Heart left ventricle (tissue), 16 donors: ENCODE measurements around the gene RBSN. TPM values are rescaled to one million over a fixed set of nuclear protein-coding genes. Genes with fewer than 3 reads are reported as not detected.

Experiments used
- ATAC-seq, 4 donors: fragments of 200-7000 bp; cut with Tn5 transposase; one replicate each; pipeline ENCODE4 v1.9.1; 2020 to 2022; ENCODE audit warnings: moderate library complexity in 4 of 4, mild to moderate bottlenecking in 3 of 4, moderate number of reproducible peaks in 1 of 4
- DNase-seq, 5 donors: peaks; one replicate each; pipeline ENCODE4 v3.0.0-alpha.2; 2020
- H3K27ac ChIP-seq, 12 donors: fragments of 200-600 bp; sonication (generic) in 4 of 12; one replicate each; pipeline versions ENCODE4 v1.5.0 to v1.8.0; 2016 to 2022; ENCODE audit warnings: mild to moderate bottlenecking in 2 of 12
- H3K27me3 ChIP-seq, 9 donors: fragments of 200-600 bp; sonication (generic) in 2 of 9; one replicate each; pipeline versions ENCODE4 v1.5.1 to v1.8.0; 2016 to 2022; ENCODE audit warnings: mild to moderate bottlenecking in 3 of 9
- H3K36me3 ChIP-seq, 9 donors: fragments of 200-600 bp; sonication (generic) in 2 of 9; one replicate each; pipeline versions ENCODE4 v1.5.0 to v1.8.0; 2018 to 2022; ENCODE audit warnings: mild to moderate bottlenecking in 2 of 9
- H3K4me1 ChIP-seq, 12 donors: fragments of 200-600 bp; sonication (generic) in 4 of 12; one replicate each; pipeline versions ENCODE4 v1.5.0 to v1.8.0; 2016 to 2022; ENCODE audit warnings: mild to moderate bottlenecking in 3 of 12
- H3K4me3 ChIP-seq, 12 donors: fragments of 200-600 bp; sonication (generic) in 4 of 12; one replicate each; pipeline versions ENCODE4 v1.5.0 to v1.8.0; 2017 to 2022; ENCODE audit warnings: mild to moderate bottlenecking in 9 of 12, moderate library complexity in 4 of 12
- H3K9me3 ChIP-seq, 12 donors: fragments of 200-600 bp; sonication (generic) in 4 of 12; one replicate each; pipeline versions ENCODE4 v1.5.0 to v1.8.0; 2016 to 2022; ENCODE audit warnings: mild to moderate bottlenecking in 1 of 12
- POLR2A ChIP-seq, 2 donors: fragments of 450-650 bp; IDR thresholded peaks; one replicate each; pipeline ENCODE4 v1.6.1; 2017; ENCODE audit warnings: antibody characterized with exemption in 2 of 2, mild to moderate bottlenecking in 2 of 2, moderate library complexity in 2 of 2
- WGBS, 4 donors: extraction: QIAGEN DNeasy Blood & Tissue Kit in 2 of 4; methylation state at CpG; one replicate each; pipeline versions ENCODE4 v1.1.5 to v1.1.7; 2013 to 2018; 5-methylcytosine and 5-hydroxymethylcytosine counted together
- intact Hi-C, 10 donors: fragments of 100-400 bp; cut with DNase I; formaldehyde crosslinking; loops; one replicate each; pipeline versions ENCODE4 v1.11.1 to v1.14.2; 2022
- polyA plus RNA-seq, 2 donors: library from polyadenylated mRNA; stranded (reverse); fragments of 200-250 nt; gene quantifications; one replicate each; pipeline ENCODE4 v1.2.3, GENCODE V29; 2013
- total RNA-seq, 9 donors: library from RNA; depleted of rRNA in 2 of 9; stranded (reverse); fragments of >200 nt in 2 of 9; fragmentation: NEBNext Ultra II Directional in 3 of 9; extraction: Animal tissue kit (Norgen Biotek cat#: 25700) in 3 of 9; gene quantifications; one replicate each; pipeline versions ENCODE4 v1.1.0 to v1.2.4, GENCODE V29; 2016 to 2023
- TF ChIP-seq, protein P1 (sequence below), 12 donors: fragments of 200-600 bp; sonication (generic) in 4 of 12; IDR thresholded peaks; one replicate each; pipeline versions ENCODE4 v1.5.0 to v1.8.0; 2018 to 2022; ENCODE audit warnings: antibody characterized with exemption in 12 of 12, mild to moderate bottlenecking in 5 of 12
- donor health status: ischemic (EF 13 %, LVEDD 7.1; RV severe dilation, severe dysfunction).
- donor health status: healthy with polysubstance abuse.
- donor health status: DM: no; HTN: yes; CAD: no.
- donor health status: DM: no; HTN: no; CAD: no.
- donor health status: ischemic (EF 25% LVEDD 6.9; RV normal size, moderate dysfunction).
- donor health status: ischemic (EF 25% LVEDD 5.7; RV mildly dilated, moderate dysfunction).
- donor health status: healthy.
- donor health status: DM: yes; HTN: yes; CAD: no.
- donor health status: ischemic (EF 35%, LVEDD 5.7; RV mildly dilated, moderate dysfunction).
- donor health status: nonischemic (EF 11% LVEDD 7.7; RV severe dilation, severe dysfunction).
- donor health status: DM: yes; HTN: yes; CAD: no.
- donor health status: PGD.
- donor health status: ischemic (EF 29% LVEDD 5.4; RV normal size, mild dysfunction).
- donor health status: nonischemic (EF 23%, LVEDD 6.1; RV moderate dilation, normal function).

RBSN gene
- total and polyA plus RNA-seq, 11 donors, result 5.1 to 24.1 (median 20.4) TPM

GRCh38 chr3:15116032-15116669, 17.2 kb upstream of the RBSN start:
- Histone ChIP-seq H3K27ac (no peak overlapping the region), H3K4me3 (no peak overlapping the region), H3K9me3 (no peaks in the 10 kb centered on the region), H3K36me3 (no peaks in the 10 kb centered on the region), H3K4me1 (peaks cover 0 to 9% (median 0%) of the 10 kb centered on the region in 12 donors), H3K27me3 (peaks cover 0 to 18% (median 0%) of the 10 kb centered on the region in 9 donors)
- peak; percentile 63 to 77 (median 72) for ATAC-seq
- no peak for DNase-seq
- TF ChIP-seq POLR2A (IDR thresholded peaks at IDR 0.05), result no peak
- TF ChIP-seq, protein P1, sequence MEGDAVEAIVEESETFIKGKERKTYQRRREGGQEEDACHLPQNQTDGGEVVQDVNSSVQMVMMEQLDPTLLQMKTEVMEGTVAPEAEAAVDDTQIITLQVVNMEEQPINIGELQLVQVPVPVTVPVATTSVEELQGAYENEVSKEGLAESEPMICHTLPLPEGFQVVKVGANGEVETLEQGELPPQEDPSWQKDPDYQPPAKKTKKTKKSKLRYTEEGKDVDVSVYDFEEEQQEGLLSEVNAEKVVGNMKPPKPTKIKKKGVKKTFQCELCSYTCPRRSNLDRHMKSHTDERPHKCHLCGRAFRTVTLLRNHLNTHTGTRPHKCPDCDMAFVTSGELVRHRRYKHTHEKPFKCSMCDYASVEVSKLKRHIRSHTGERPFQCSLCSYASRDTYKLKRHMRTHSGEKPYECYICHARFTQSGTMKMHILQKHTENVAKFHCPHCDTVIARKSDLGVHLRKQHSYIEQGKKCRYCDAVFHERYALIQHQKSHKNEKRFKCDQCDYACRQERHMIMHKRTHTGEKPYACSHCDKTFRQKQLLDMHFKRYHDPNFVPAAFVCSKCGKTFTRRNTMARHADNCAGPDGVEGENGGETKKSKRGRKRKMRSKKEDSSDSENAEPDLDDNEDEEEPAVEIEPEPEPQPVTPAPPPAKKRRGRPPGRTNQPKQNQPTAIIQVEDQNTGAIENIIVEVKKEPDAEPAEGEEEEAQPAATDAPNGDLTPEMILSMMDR (IDR thresholded peaks at IDR 0.05), result no peak
- intact Hi-C loops, result loop anchor here in 3 of 10 donors (5.0 to 10.0 kb wide), 4 partner anchors 59 to 289 kb away; partner anchors contain the start of gene CAPN7 (in 2 of the 3)
- 69 to 88% (median 84%) methylated on average over 2 of the region's 2 CpGs for WGBS, 4 donors

GRCh38 chr3:15114466-15115358, 15.8 kb upstream of the RBSN start:
- TF ChIP-seq POLR2A (IDR thresholded peaks at IDR 0.05), result no peak
- TF ChIP-seq, protein P1 (IDR thresholded peaks at IDR 0.05), result no peak
- intact Hi-C loops, result loop anchor here in 4 of 10 donors (5.0 to 10.0 kb wide), 5 partner anchors 60 to 290 kb away; partner anchors contain the start of gene CAPN7 (in 2 of the 4)
- Histone ChIP-seq H3K9me3 (no peaks in the 10 kb centered on the region), H3K36me3 (no peaks in the 10 kb centered on the region), H3K4me3 (no peak overlapping the region), H3K4me1 (peaks cover 0 to 9% (median 0%) of the 10 kb centered on the region in 12 donors), H3K27ac (no peak overlapping the region), H3K27me3 (peaks cover 0 to 17% (median 0%) of the 10 kb centered on the region in 9 donors)
- DNase-seq (no peak), ATAC-seq (no peak)
- whole genome bisulfite sequencing, 4 donors, result 63 to 73% (median 66%) methylated on average over 10 of the region's 10 CpGs

DNA sequence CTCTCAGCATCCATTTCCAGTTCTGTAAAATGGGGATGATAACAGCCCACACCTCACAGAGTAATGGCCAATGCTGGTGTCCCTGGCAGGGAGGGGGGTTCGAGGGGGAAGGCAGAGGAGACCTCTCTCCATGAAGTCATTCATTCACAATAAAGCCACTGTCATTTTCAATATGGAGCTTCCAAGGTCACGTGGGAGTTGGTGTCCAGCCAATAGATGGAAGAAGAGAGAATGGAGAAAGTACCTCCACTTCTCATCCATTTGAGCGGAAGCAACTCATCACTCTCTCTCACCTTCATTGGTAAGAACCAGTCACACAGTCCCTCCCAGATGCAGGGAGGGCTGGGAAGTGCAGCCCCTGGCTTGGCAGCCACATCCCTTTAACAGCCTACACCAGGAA, 14.9 kb upstream of the RBSN start:
- H3K9me3 ChIP-seq, result no peaks in the 10 kb centered on the region
- peaks cover 0 to 10% (median 0%) of the 10 kb centered on the region in 9 donors for H3K27me3 ChIP-seq
- no peak overlapping the region for H3K4me3 ChIP-seq
- WGBS, 4 donors, result 74 to 81% (median 79%) methylated on average over 3 of the region's 3 CpGs
- ATAC-seq, result no peak
- no peak for DNase-seq
- H3K27ac ChIP-seq, result no peak overlapping the region
- H3K4me1 ChIP-seq, result peaks cover 0 to 9% (median 0%) of the 10 kb centered on the region in 12 donors
- no peak for TF ChIP-seq POLR2A (IDR thresholded peaks at IDR 0.05)
- TF ChIP-seq, protein P1 (IDR thresholded peaks at IDR 0.05), result no peak
- intact Hi-C loops, result loop anchor here in 4 of 10 donors (5.0 to 10.0 kb wide), 4 partner anchors 61 to 291 kb away; partner anchors contain the start of gene CAPN7 (in 1 of the 4)
- no peaks in the 10 kb centered on the region for H3K36me3 ChIP-seq

GRCh38 chr3:15113471-15113870, 14.5 kb upstream of the RBSN start:
- H3K4me1 ChIP-seq, result peaks cover 0 to 6% (median 0%) of the 10 kb centered on the region in 12 donors
- TF ChIP-seq POLR2A (IDR thresholded peaks at IDR 0.05), result no peak
- TF ChIP-seq, protein P1 (IDR thresholded peaks at IDR 0.05), result no peak
- H3K27ac ChIP-seq, result no peak overlapping the region
- H3K27me3 ChIP-seq, result peaks cover 0 to 7% (median 0%) of the 10 kb centered on the region in 9 donors
- no peaks in the 10 kb centered on the region for H3K9me3 ChIP-seq
- no peaks in the 10 kb centered on the region for H3K36me3 ChIP-seq
- DNase-seq (no peak), ATAC-seq (no peak)
- H3K4me3 ChIP-seq, result no peak overlapping the region
- WGBS, 4 donors, result 58 to 72% (median 67%) methylated on average over 6 of the region's 6 CpGs
- intact Hi-C loops, result loop anchor here in 4 of 10 donors (5.0 to 10.0 kb wide), 4 partner anchors 61 to 291 kb away; partner anchors contain the start of gene CAPN7 (in 1 of the 4)
